Measurements from ENCODE around the gene MGLL.

DNA sequence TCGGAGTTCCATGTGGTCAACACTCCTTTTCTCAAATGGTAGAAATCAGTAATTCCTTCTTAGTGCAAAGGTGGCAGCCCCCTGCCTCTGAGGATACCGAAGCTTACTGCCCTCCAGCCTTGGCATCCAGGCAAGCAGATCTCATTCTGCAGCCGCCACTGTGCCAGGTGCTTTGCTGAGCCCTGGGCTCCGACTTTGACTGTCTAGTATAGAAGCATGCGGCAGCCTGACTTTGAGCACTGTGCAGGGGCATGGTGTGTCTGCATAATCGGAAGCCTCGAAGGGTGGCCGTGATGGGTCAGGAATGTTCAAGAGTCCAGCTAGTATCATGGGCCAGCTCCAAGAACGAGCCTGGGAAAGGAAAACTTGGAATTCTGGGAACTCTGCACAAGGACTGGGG, 109.9 kb downstream of the MGLL start:
- TF ChIP-seq, protein P1, sequence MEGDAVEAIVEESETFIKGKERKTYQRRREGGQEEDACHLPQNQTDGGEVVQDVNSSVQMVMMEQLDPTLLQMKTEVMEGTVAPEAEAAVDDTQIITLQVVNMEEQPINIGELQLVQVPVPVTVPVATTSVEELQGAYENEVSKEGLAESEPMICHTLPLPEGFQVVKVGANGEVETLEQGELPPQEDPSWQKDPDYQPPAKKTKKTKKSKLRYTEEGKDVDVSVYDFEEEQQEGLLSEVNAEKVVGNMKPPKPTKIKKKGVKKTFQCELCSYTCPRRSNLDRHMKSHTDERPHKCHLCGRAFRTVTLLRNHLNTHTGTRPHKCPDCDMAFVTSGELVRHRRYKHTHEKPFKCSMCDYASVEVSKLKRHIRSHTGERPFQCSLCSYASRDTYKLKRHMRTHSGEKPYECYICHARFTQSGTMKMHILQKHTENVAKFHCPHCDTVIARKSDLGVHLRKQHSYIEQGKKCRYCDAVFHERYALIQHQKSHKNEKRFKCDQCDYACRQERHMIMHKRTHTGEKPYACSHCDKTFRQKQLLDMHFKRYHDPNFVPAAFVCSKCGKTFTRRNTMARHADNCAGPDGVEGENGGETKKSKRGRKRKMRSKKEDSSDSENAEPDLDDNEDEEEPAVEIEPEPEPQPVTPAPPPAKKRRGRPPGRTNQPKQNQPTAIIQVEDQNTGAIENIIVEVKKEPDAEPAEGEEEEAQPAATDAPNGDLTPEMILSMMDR (conservative IDR thresholded peaks at IDR 0.05 in 1 of 2, IDR thresholded peaks at IDR 0.05 in 1 of 2; ENCODE audit: extremely low read depth in 1 of 2, insufficient read depth in 1 of 2, low read depth in 1 of 2, low read length in 2 of 2) = no peak
- TF ChIP-seq EZH2 (IDR thresholded peaks at IDR 0.05; ENCODE audit: borderline replicate concordance, low read length) = no peak
